Fibroblast of lung (primary cell): ENCODE data around the gene RRN3.
"Not testable (repeated sequence)": the region's sequence is repeated elsewhere in the genome, so short reads cannot be mapped to it uniquely, and the experiment has no call there.

Experiments
- CTCF ChIP-seq, 2 donors: IDR thresholded peaks in 1 of 2; conservative IDR thresholded peaks in 1 of 2; 1 replicate in 1 of 2; 2 replicates in 1 of 2; pipeline ENCODE4 v1.5.1; 2011 to 2012; ENCODE audit warnings: low read length in 2 of 2, control low read depth in 1 of 2, inconsistent platforms in 1 of 2, low read depth in 1 of 2, mild to moderate bottlenecking in 1 of 2
- EZH2 ChIP-seq: IDR thresholded peaks from 2 replicates; pipeline ENCODE4 v1.5.1; 2012; ENCODE audit warnings: low read length, control low read depth, mild to moderate bottlenecking; ENCODE audit errors: missing control alignments

- not testable (repeated sequence) for TF ChIP-seq CTCF (conservative IDR thresholded peaks at IDR 0.05 in 1 of 2, IDR thresholded peaks at IDR 0.05 in 1 of 2; ENCODE audit: low read depth in 1 of 2, low read length in 2 of 2); EZH2
Measured at GRCh38 chr16:15027051-15027450, 67.0 kb downstream of the RRN3 start.
